ENCODE measurements around the gene SRP54.
"Not testable (repeated sequence)": the region's sequence is repeated elsewhere in the genome, so short reads cannot be mapped to it uniquely, and the experiment has no call there.

The SRP54 gene

GRCh38 chr14:35046048-35046750 is 63.4 kb downstream of the SRP54 start, which contains the start of gene FAM177A1:
Gene FAM177A1 (plus strand): TSS chr14:35046272. CDS start chr14:35046464, 192 bp downstream.
- peak; percentile 98 for DNase-seq (ENCODE audit: low read depth)
- no peak for TF ChIP-seq CTCF (IDR thresholded peaks at IDR 0.05; ENCODE audit: low read length, missing control alignments)
- peak within 1 kb of the TSS; percentile 95 for H3K4me3 ChIP-seq (replicated peaks; ENCODE audit: low read depth, low read length)

- H3K4me3 ChIP-seq (replicated peaks; ENCODE audit: low read depth, low read length) = peak overlapping the region; percentile 95
- TF ChIP-seq CTCF (IDR thresholded peaks at IDR 0.05; ENCODE audit: low read length, missing control alignments) = no peak
- DNase-seq (ENCODE audit: low read depth) = peak; percentile 43
These were observed 64.2 kb downstream of the SRP54 start for GRCh38 chr14:35046751-35047536.

DNA sequence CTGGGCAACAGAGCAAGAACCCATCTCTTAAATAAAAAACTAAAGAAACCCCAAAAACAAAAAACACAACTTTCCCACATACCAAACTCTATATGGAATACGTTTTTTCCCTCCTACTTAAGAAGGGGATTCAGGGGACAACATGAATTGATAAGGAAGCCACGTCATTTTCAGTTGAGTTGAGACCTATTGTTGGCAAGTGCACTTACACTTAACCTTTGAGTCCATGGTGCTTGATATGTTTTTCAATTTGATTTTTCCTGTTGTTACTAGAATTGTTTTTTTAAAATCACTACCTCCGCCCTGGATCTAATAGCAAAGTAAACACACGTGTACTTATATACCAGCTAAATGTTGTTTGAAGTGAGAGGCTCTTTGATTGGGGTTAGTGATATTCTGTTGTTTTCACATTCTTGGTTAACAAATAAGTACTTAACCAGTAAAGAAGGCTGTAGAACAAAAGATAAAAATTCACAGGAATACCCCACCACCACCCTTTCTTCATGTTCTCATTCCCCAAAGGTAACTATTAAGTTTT is 65.3 kb downstream of the SRP54 start:
- H3K4me3 ChIP-seq (replicated peaks; ENCODE audit: low read depth, low read length) = peak overlapping the region; percentile 30
- DNase-seq (ENCODE audit: low read depth) = peak; percentile 9
- TF ChIP-seq CTCF (IDR thresholded peaks at IDR 0.05; ENCODE audit: low read length, missing control alignments) = no peak

- no peak for TF ChIP-seq CTCF (IDR thresholded peaks at IDR 0.05; ENCODE audit: low read length, missing control alignments)
- no peak overlapping the region for H3K4me3 ChIP-seq (replicated peaks; ENCODE audit: low read depth, low read length)
- peak; percentile 83 for DNase-seq (ENCODE audit: low read depth)
These were observed 67.9 kb downstream of the SRP54 start for GRCh38 chr14:35050652-35051051.

- no peak overlapping the region for H3K4me3 ChIP-seq (replicated peaks; ENCODE audit: low read depth, low read length)
- TF ChIP-seq CTCF (IDR thresholded peaks at IDR 0.05; ENCODE audit: low read length, missing control alignments) = no peak
- peak; percentile 39 for DNase-seq (ENCODE audit: low read depth)
These were observed 69.0 kb downstream of the SRP54 start for GRCh38 chr14:35051796-35052195.

GRCh38 chr14:35052637-35053036 is 69.8 kb downstream of the SRP54 start:
- TF ChIP-seq CTCF (IDR thresholded peaks at IDR 0.05; ENCODE audit: low read length, missing control alignments) = no peak
- DNase-seq (ENCODE audit: low read depth) = no peak
- no peak overlapping the region for H3K4me3 ChIP-seq (replicated peaks; ENCODE audit: low read depth, low read length)

- peak; percentile 31 for DNase-seq (ENCODE audit: low read depth)
- H3K4me3 ChIP-seq (replicated peaks; ENCODE audit: low read depth, low read length) = not testable (repeated sequence)
These were observed 78.5 kb downstream of the SRP54 start for GRCh38 chr14:35061113-35061791.

DNA sequence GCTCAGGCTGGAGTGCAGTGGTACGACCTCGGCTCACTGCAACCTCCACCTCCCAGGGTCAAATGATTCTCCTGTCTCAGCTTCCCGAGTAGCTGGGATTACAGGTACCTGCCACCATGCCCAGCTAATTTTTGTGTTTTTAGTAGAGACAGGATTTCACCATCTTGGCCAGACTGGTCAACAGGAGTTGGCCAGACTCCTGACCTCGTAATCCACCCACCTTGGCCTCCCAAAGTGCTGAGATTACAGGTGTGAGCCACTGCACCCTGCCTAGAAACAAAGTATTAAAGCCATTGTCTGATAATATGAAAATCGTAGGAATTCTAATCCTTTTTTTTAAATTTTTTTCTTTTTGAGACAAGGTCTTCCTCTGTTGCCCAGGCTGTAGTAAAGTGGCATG is 82.9 kb downstream of the SRP54 start:
- not testable (repeated sequence) for H3K4me3 ChIP-seq (replicated peaks; ENCODE audit: low read depth, low read length); DNase-seq (ENCODE audit: low read depth)

All from fibroblast of pulmonary artery (primary cell).